KOPT-K1 (cell line): ENCODE data around the gene RGS19.
"Not testable (repeated sequence)": the region's sequence is repeated elsewhere in the genome, so short reads cannot be mapped to it uniquely, and the experiment has no call there.

Experiments used
- H3K27ac ChIP-seq: fragments of 200-600 bp; sonication (generic); 2 replicates; pipeline ENCODE4 v1.5.1; 2016; ENCODE audit warnings: antibody characterized with exemption, mild to moderate bottlenecking, low read depth, low read length; ENCODE audit not compliant: poor library complexity, severe bottlenecking
- H3K36me3 ChIP-seq: fragments of 200-600 bp; sonication (generic); 2 replicates; pipeline ENCODE4 v1.5.1; 2017; ENCODE audit warnings: antibody characterized with exemption, mild to moderate bottlenecking, low read length, moderate library complexity; ENCODE audit not compliant: insufficient read depth
- H3K9me3 ChIP-seq: fragments of 200-600 bp; sonication (generic); 2 replicates; pipeline ENCODE4 v1.5.1; 2017; ENCODE audit warnings: antibody characterized with exemption, low read length, mild to moderate bottlenecking; ENCODE audit not compliant: insufficient read depth, poor library complexity, severe bottlenecking

The RGS19 gene

GRCh38 chr20:64079273-64080012 lies at the start of gene RGS19:
Gene RGS19, minus strand, starts transcription at chr20:64079518. Its CDS starts 2,632 bp downstream, at chr20:64076886.
- Histone ChIP-seq H3K36me3 (peaks cover 13% of the 10 kb centered on the region; the same call in 1 of the 2 replicates), H3K27ac (peak within 1 kb of the TSS; percentile 95), H3K9me3 (no peaks in the 10 kb centered on the region)

GRCh38 chr20:64123517-64123916 lies 44.2 kb upstream of the RGS19 start:
- not testable (repeated sequence) for H3K27ac ChIP-seq, H3K36me3 ChIP-seq, H3K9me3 ChIP-seq

- H3K36me3 ChIP-seq, H3K27ac ChIP-seq, H3K9me3 ChIP-seq: not testable (repeated sequence)
Measured at GRCh38 chr20:64122927-64123326, 43.6 kb upstream of the RGS19 start.

- Histone ChIP-seq H3K9me3 (no peaks in the 10 kb centered on the region), H3K36me3 (no peaks in the 10 kb centered on the region), H3K27ac (no peak overlapping the region)
Measured at GRCh38 chr20:64121586-64121985, 42.3 kb upstream of the RGS19 start.

GRCh38 chr20:64119681-64120341 lies 40.5 kb upstream of the RGS19 start:
- Histone ChIP-seq H3K27ac (peak overlapping the region; percentile 26), H3K9me3 (no peaks in the 10 kb centered on the region), H3K36me3 (no peaks in the 10 kb centered on the region)

- Histone ChIP-seq H3K36me3 (no peaks in the 10 kb centered on the region), H3K9me3 (no peaks in the 10 kb centered on the region), H3K27ac (no peak overlapping the region)
Measured at GRCh38 chr20:64119301-64119680, 40.0 kb upstream of the RGS19 start.

- H3K36me3 ChIP-seq, H3K27ac ChIP-seq, H3K9me3 ChIP-seq: not testable (repeated sequence)
Measured at GRCh38 chr20:64117432-64117777, 38.1 kb upstream of the RGS19 start.

- H3K9me3 ChIP-seq = no peaks in the 10 kb centered on the region
- H3K36me3 ChIP-seq = no peaks in the 10 kb centered on the region
- no peak overlapping the region for H3K27ac ChIP-seq
Measured at GRCh38 chr20:64116541-64117431, 37.5 kb upstream of the RGS19 start.

- Histone ChIP-seq H3K9me3 (no peaks in the 10 kb centered on the region), H3K27ac (no peak overlapping the region), H3K36me3 (no peaks in the 10 kb centered on the region)
Measured at GRCh38 chr20:64116016-64116415, 36.7 kb upstream of the RGS19 start.

GRCh38 chr20:64115171-64115911 lies 36.0 kb upstream of the RGS19 start:
- Histone ChIP-seq H3K36me3 (no peaks in the 10 kb centered on the region), H3K27ac (no peak overlapping the region), H3K9me3 (no peaks in the 10 kb centered on the region)

GRCh38 chr20:64114356-64114971 lies 35.1 kb upstream of the RGS19 start:
- Histone ChIP-seq H3K36me3 (no peaks in the 10 kb centered on the region), H3K9me3 (no peaks in the 10 kb centered on the region), H3K27ac (no peak overlapping the region)

- Histone ChIP-seq H3K27ac (no peak overlapping the region), H3K9me3 (no peaks in the 10 kb centered on the region), H3K36me3 (no peaks in the 10 kb centered on the region)
Measured at GRCh38 chr20:64113796-64114355, 34.6 kb upstream of the RGS19 start.

GRCh38 chr20:64113444-64113775 lies 34.1 kb upstream of the RGS19 start:
- no peak overlapping the region for H3K27ac ChIP-seq
- no peaks in the 10 kb centered on the region for H3K36me3 ChIP-seq
- H3K9me3 ChIP-seq = no peaks in the 10 kb centered on the region

- no peaks in the 10 kb centered on the region for H3K36me3 ChIP-seq
- H3K9me3 ChIP-seq = no peaks in the 10 kb centered on the region
- H3K27ac ChIP-seq = no peak overlapping the region
Measured at GRCh38 chr20:64112691-64113443, 33.5 kb upstream of the RGS19 start.
